ENCODE data around the gene KCNIP4.

- TF ChIP-seq EZH2 (IDR thresholded peaks at IDR 0.05; ENCODE audit: low read length) (no peak), CTCF (optimal IDR thresholded peaks at IDR 0.05 in 1 of 3, IDR thresholded peaks at IDR 0.05 in 1 of 3, conservative IDR thresholded peaks at IDR 0.05 in 1 of 3; ENCODE audit: extremely low read depth in 1 of 3, insufficient read depth in 2 of 3, low read length in 3 of 3) (no peak)
Observed at GRCh38 chr4:20895208-20895607, 1053.4 kb downstream of the KCNIP4 start.

Measured in keratinocyte (primary cell).